ENCODE measurements around the gene COPZ2. TPM values are rescaled to one million over a fixed set of nuclear protein-coding genes. Genes with fewer than 3 reads are reported as not detected.

The COPZ2 gene
- total and polyA plus RNA-seq, 9 donors = 30.1 to 99.2 (median 47.5) TPM

GRCh38 chr17:48051706-48052486 is 14.3 kb upstream of the COPZ2 start:
- H3K27me3 ChIP-seq (ENCODE audit: control insufficient read depth, insufficient read depth, low read length) = no peaks in the 10 kb centered on the region
- DNase-seq = peak; percentile 94
- peaks cover 60% of the 10 kb centered on the region for H3K36me3 ChIP-seq (ENCODE audit: control insufficient read depth, insufficient read depth, low read length)
- WGBS (ENCODE audit: insufficient coverage) = 50% methylated on average over 1 of the region's 5 CpGs
- H3K4me3 ChIP-seq (ENCODE audit: low read length) = peak overlapping the region; percentile 37
- H3K27ac ChIP-seq (ENCODE audit: low read length) = peak overlapping the region; percentile 97
- H3K4me1 ChIP-seq (ENCODE audit: control insufficient read depth, insufficient read depth, low read length) = peaks cover 69% of the 10 kb centered on the region
- H3K9me3 ChIP-seq (replicated peaks; ENCODE audit: control insufficient read depth, low read depth, low read length) = no peaks in the 10 kb centered on the region

GRCh38 chr17:48051283-48051682 is 13.7 kb upstream of the COPZ2 start:
- H3K27me3 ChIP-seq (ENCODE audit: control insufficient read depth, insufficient read depth, low read length) = no peaks in the 10 kb centered on the region
- H3K4me1 ChIP-seq (ENCODE audit: control insufficient read depth, insufficient read depth, low read length) = peaks cover 75% of the 10 kb centered on the region
- no peaks in the 10 kb centered on the region for H3K9me3 ChIP-seq (replicated peaks; ENCODE audit: control insufficient read depth, low read depth, low read length)
- peak overlapping the region; percentile 32 for H3K4me3 ChIP-seq (ENCODE audit: low read length)
- H3K27ac ChIP-seq (ENCODE audit: low read length) = peak overlapping the region; percentile 97
- peaks cover 54% of the 10 kb centered on the region for H3K36me3 ChIP-seq (ENCODE audit: control insufficient read depth, insufficient read depth, low read length)
- no peak for DNase-seq
- 81% methylated on average over 7 of the region's 10 CpGs for WGBS (ENCODE audit: insufficient coverage)

GRCh38 chr17:48048384-48049126 is 11.0 kb upstream of the COPZ2 start:
- H3K27me3 ChIP-seq (ENCODE audit: control insufficient read depth, insufficient read depth, low read length) = no peaks in the 10 kb centered on the region
- H3K36me3 ChIP-seq (ENCODE audit: control insufficient read depth, insufficient read depth, low read length) = peaks cover 30% of the 10 kb centered on the region
- peak; percentile 92 for DNase-seq
- peaks cover 67% of the 10 kb centered on the region for H3K4me1 ChIP-seq (ENCODE audit: control insufficient read depth, insufficient read depth, low read length)
- H3K27ac ChIP-seq (ENCODE audit: low read length) = peak overlapping the region; percentile 97
- under 1% methylated on average over 40 of the region's 53 CpGs for WGBS (ENCODE audit: insufficient coverage)
- H3K4me3 ChIP-seq (ENCODE audit: low read length) = peak overlapping the region; percentile 86
- no peaks in the 10 kb centered on the region for H3K9me3 ChIP-seq (replicated peaks; ENCODE audit: control insufficient read depth, low read depth, low read length)

GRCh38 chr17:48047741-48048383 is 10.3 kb upstream of the COPZ2 start, which contains the start of gene NFE2L1:
TSS of gene NFE2L1 (plus strand) at chr17:48048359. CDS start at chr17:48051119, 2,760 bp downstream.
- Histone ChIP-seq H3K4me3 (ENCODE audit: low read length) (peak within 1 kb of the TSS; percentile 86), H3K27me3 (ENCODE audit: control insufficient read depth, insufficient read depth, low read length) (no peaks in the 10 kb centered on the region), H3K9me3 (replicated peaks; ENCODE audit: control insufficient read depth, low read depth, low read length) (no peaks in the 10 kb centered on the region), H3K27ac (ENCODE audit: low read length) (peak within 1 kb of the TSS; percentile 97), H3K36me3 (ENCODE audit: control insufficient read depth, insufficient read depth, low read length) (peaks cover 24% of the 10 kb centered on the region), H3K4me1 (ENCODE audit: control insufficient read depth, insufficient read depth, low read length) (peaks cover 60% of the 10 kb centered on the region)
- under 1% methylated on average over 47 of the region's 47 CpGs for whole genome bisulfite sequencing (ENCODE audit: insufficient coverage)
- DNase-seq = peak; percentile 100

- peak overlapping the region; percentile 82 for H3K4me3 ChIP-seq (ENCODE audit: low read length)
- no peaks in the 10 kb centered on the region for H3K27me3 ChIP-seq (ENCODE audit: control insufficient read depth, insufficient read depth, low read length)
- peaks cover 18% of the 10 kb centered on the region for H3K36me3 ChIP-seq (ENCODE audit: control insufficient read depth, insufficient read depth, low read length)
- under 1% methylated on average over 20 of the region's 26 CpGs for WGBS (ENCODE audit: insufficient coverage)
- no peaks in the 10 kb centered on the region for H3K9me3 ChIP-seq (replicated peaks; ENCODE audit: control insufficient read depth, low read depth, low read length)
- H3K4me1 ChIP-seq (ENCODE audit: control insufficient read depth, insufficient read depth, low read length) = peaks cover 54% of the 10 kb centered on the region
- peak overlapping the region; percentile 94 for H3K27ac ChIP-seq (ENCODE audit: low read length)
- no peak for DNase-seq
Observed at GRCh38 chr17:48047113-48047740, 9.6 kb upstream of the COPZ2 start.

- no peak for DNase-seq
- H3K9me3 ChIP-seq (replicated peaks; ENCODE audit: control insufficient read depth, low read depth, low read length) = no peaks in the 10 kb centered on the region
- peaks cover 8% of the 10 kb centered on the region for H3K36me3 ChIP-seq (ENCODE audit: control insufficient read depth, insufficient read depth, low read length)
- no CpG with 5 or more reads among the region's 7 CpGs for WGBS (ENCODE audit: insufficient coverage)
- H3K27ac ChIP-seq (ENCODE audit: low read length) = peak overlapping the region; percentile 94
- no peaks in the 10 kb centered on the region for H3K27me3 ChIP-seq (ENCODE audit: control insufficient read depth, insufficient read depth, low read length)
- peaks cover 44% of the 10 kb centered on the region for H3K4me1 ChIP-seq (ENCODE audit: control insufficient read depth, insufficient read depth, low read length)
- no peak overlapping the region for H3K4me3 ChIP-seq (ENCODE audit: low read length)
Observed at GRCh38 chr17:48046296-48046695, 8.7 kb upstream of the COPZ2 start.

GRCh38 chr17:48045316-48046001 is 7.9 kb upstream of the COPZ2 start:
- DNase-seq = peak; percentile 87
- 28% methylated on average over 4 of the region's 8 CpGs for WGBS (ENCODE audit: insufficient coverage)
- H3K27me3 ChIP-seq (ENCODE audit: control insufficient read depth, insufficient read depth, low read length) = no peaks in the 10 kb centered on the region
- H3K4me1 ChIP-seq (ENCODE audit: control insufficient read depth, insufficient read depth, low read length) = peaks cover 36% of the 10 kb centered on the region
- H3K9me3 ChIP-seq (replicated peaks; ENCODE audit: control insufficient read depth, low read depth, low read length) = no peaks in the 10 kb centered on the region
- peak overlapping the region; percentile 94 for H3K27ac ChIP-seq (ENCODE audit: low read length)
- H3K4me3 ChIP-seq (ENCODE audit: low read length) = no peak overlapping the region
- H3K36me3 ChIP-seq (ENCODE audit: control insufficient read depth, insufficient read depth, low read length) = no peaks in the 10 kb centered on the region

GRCh38 chr17:48044851-48045250 is 7.3 kb upstream of the COPZ2 start:
- no peaks in the 10 kb centered on the region for H3K9me3 ChIP-seq (replicated peaks; ENCODE audit: control insufficient read depth, low read depth, low read length)
- no peaks in the 10 kb centered on the region for H3K36me3 ChIP-seq (ENCODE audit: control insufficient read depth, insufficient read depth, low read length)
- no peaks in the 10 kb centered on the region for H3K27me3 ChIP-seq (ENCODE audit: control insufficient read depth, insufficient read depth, low read length)
- peak overlapping the region; percentile 94 for H3K27ac ChIP-seq (ENCODE audit: low read length)
- no peak overlapping the region for H3K4me3 ChIP-seq (ENCODE audit: low read length)
- no peak for DNase-seq
- H3K4me1 ChIP-seq (ENCODE audit: control insufficient read depth, insufficient read depth, low read length) = peaks cover 34% of the 10 kb centered on the region
- no CpG with 5 or more reads among the region's 4 CpGs for WGBS (ENCODE audit: insufficient coverage)

- Histone ChIP-seq H3K36me3 (ENCODE audit: control insufficient read depth, insufficient read depth, low read length) (no peaks in the 10 kb centered on the region), H3K27me3 (ENCODE audit: control insufficient read depth, insufficient read depth, low read length) (no peaks in the 10 kb centered on the region), H3K27ac (ENCODE audit: low read length) (no peak overlapping the region), H3K9me3 (replicated peaks; ENCODE audit: control insufficient read depth, low read depth, low read length) (no peaks in the 10 kb centered on the region), H3K4me1 (ENCODE audit: control insufficient read depth, insufficient read depth, low read length) (peaks cover 26% of the 10 kb centered on the region), H3K4me3 (ENCODE audit: low read length) (no peak overlapping the region)
- WGBS (ENCODE audit: insufficient coverage) = no CpG with 5 or more reads among the region's 2 CpGs
- no peak for DNase-seq
Observed at GRCh38 chr17:48043176-48043575, 5.6 kb upstream of the COPZ2 start.
